ENCODE data around the gene NFYB.
A peak's percentile ranks its signal among the peaks of the same experiment; 100 is the strongest.
"Not testable (repeated sequence)": the region's sequence is repeated elsewhere in the genome, so short reads cannot be mapped to it uniquely, and the experiment has no call there.

Gene NFYB

GRCh38 chr12:104137902-104138796 is at the start of gene NFYB:
NFYB (minus strand) TSS chr12:104138210; CDS start chr12:104135453, 2,757 bp downstream.
- peak; percentile 91 to 96 for DNase-seq

GRCh38 chr12:104187446-104188155 is 49.6 kb upstream of the NFYB start:
- DNase-seq = no peak

- DNase-seq = no peak
Measured at GRCh38 chr12:104183443-104183842, 45.4 kb upstream of the NFYB start.

GRCh38 chr12:104182621-104183378 is 44.8 kb upstream of the NFYB start:
- DNase-seq = no peak

GRCh38 chr12:104182144-104182543 is 44.1 kb upstream of the NFYB start:
- DNase-seq = no peak

DNA sequence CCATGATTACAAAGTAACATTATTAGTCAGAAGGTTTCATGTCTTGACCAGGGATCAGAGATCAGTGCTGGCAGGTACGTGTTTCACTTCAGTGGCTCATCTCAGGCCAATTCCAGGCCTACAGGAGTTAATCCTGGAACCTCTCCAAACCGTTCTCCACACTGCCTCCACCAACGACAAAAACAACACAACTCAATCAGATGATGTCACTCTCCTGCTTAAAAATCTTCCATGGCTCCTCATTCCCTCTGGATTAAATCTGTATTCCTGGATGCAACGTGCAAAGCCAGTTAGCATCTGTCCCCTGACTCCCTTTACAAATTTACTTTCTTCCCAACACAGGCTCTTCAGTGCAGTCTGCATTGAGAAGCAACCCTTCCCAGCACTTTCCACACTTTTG is 43.3 kb upstream of the NFYB start:
- DNase-seq = no peak

DNA sequence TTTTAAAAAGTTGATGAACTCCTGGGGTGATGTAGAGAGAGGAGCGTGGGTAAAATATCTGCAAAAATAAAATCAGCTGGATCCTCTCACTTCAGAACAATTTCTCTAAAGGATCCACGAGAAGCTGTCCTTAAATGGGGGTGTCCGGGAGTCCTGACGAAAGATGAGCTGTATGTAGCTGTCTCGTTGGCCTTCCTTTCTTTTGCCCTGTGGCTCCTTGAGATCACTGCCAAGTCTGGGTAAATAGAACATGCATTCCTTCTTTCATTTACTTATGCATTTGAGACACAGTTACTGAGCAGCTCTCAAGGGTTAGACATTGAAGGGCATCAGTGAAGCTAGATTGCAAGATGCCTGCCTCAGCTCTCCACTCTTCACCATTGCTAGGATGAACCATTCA is 42.4 kb upstream of the NFYB start:
- DNase-seq = no peak

DNA sequence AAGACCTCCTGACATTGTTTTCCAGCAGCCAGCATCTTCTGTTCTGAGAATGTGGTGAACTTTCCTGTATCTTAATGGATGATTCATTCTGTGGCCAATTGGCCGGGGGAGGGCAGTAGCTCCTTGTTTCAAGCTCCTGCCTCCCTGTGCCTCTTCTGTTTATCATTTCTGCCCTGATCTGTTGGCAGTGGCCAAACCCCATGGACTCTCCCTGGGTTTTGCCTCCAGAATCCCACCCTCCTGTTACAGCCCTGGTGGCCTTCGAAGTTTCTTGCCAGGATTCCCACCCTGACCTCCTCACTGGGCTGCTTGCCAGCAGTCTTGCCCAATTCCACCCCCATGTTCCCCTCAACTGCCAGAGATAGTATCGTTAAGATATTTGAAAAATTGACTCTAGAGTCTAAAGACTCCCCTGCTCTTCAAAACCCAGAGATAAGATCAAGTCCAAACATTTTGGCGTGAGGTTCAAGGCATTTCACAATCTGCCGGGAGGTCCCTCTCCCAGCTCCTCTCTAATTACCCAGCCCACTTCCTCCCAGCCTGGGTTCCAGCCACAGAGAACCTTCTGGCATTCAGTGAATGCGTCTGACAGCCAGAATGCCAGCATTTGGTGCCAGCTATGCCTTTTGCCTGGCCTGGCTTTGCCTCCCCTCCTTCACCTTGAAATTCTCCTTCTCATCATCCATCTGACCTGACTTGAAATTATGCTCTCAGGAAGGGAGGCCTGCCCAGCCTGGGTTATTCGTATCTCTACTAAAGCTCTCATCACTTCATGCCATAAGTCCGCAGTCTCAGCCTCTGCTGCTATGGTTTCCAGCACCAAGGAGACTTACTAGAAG is 39.9 kb upstream of the NFYB start:
- DNase-seq = no peak

DNA sequence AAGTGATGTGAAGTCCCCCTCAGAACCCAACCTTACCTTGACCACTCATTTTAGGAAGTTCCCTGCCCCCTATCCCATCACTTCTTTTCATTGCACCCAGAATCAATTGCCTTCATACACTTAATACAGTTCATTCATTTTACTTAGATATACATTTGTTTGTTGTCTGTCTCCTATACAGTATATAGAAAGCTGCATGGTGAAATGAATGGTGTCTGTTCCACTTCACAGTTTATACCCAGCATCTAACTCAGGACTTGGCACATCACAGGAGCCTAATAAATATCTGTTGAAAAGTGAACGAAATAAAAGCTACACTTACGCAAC is 39.3 kb upstream of the NFYB start:
- no peak for DNase-seq

DNA sequence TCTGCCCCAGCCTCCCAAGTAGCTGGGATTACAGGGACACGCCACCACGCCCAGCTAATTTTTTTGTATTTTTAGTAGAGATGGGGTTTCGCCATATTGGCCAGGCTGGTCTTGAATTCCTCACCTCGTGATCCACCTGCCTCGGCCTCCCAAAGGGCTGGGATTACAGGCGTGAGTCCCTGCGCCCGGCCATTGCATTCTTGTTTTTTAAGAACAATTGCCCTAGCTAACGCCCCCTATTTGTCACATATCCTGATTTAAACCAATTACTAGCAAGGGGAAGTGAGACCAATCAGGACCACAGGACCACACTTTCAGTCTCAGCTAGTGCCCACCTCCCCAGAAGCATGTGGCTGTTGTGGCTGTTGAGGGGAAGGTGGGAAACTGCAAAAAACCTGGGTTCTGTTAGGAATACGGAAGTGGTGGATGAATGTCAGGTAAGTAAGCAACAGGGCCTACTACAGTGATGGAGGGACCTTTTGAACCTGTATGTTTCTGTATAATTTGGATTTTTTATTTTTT is 37.8 kb upstream of the NFYB start:
- no peak for DNase-seq

- not testable (repeated sequence) for DNase-seq
Measured at GRCh38 chr12:104173804-104174203, 35.8 kb upstream of the NFYB start.

DNA sequence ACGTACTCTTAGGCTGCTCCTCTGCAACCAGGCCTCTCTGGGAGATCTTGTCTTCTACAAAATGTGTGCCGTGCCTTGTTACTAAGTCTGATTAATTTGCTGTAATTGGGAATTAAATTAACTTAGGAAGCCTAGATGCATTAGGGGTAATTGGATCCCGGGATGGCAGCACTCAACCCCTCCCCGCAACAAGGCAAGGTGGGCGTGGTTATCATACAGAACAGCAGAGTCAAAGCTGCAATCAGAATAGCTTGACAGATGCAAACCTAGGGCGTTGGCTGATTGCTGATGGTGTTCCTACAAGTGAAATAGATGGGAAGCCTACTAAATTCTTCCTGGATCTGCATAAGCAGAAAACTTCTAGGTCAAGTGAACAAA is 34.5 kb upstream of the NFYB start:
- no peak for DNase-seq

DNA sequence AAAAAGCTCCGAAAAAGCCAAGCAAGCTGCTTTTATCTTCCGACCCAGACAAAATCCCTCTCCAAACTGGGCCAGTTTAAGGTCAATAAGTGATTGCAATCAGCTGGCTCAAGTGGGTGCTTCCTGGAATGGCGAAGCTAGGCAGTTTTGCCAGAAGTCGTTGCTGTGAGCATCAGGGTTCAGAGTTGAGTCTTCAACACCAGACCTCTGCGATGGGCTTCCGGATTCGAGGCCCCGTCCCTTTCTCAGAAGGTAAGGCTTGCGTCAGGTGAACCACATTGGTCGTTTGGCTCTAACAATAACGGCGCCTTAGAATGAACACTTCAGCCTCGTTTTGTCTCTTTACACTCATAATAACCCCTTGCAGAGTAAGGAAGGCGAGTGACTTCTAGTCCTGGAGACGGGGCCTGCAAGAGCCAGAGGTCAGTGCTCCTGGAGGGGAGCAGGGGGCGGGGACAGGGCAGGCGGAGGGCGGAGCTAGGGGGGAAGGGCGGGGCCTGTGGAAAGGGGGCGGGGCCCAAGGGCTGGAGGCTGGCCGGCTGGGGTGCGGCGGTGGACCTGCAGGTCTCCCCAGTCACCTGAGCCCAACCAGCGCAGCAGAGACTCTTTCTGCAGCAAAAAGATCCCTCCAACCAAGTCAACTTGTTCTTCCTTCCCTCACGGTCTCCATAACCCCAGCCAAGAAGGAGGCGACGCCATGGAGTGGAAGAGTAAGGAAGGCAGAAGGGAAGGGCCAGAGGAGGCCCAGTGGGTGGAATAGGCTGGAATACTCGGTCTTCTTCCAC is 34.0 kb upstream of the NFYB start:
- DNase-seq = no peak

- DNase-seq = no peak
Measured at GRCh38 chr12:104168596-104168995, 30.6 kb upstream of the NFYB start.

GRCh38 chr12:104167519-104168458 is 29.8 kb upstream of the NFYB start:
- no peak for DNase-seq

- no peak for DNase-seq
Measured at GRCh38 chr12:104166465-104166864, 28.5 kb upstream of the NFYB start.

GRCh38 chr12:104165801-104166200 is 27.8 kb upstream of the NFYB start:
- DNase-seq = no peak

DNA sequence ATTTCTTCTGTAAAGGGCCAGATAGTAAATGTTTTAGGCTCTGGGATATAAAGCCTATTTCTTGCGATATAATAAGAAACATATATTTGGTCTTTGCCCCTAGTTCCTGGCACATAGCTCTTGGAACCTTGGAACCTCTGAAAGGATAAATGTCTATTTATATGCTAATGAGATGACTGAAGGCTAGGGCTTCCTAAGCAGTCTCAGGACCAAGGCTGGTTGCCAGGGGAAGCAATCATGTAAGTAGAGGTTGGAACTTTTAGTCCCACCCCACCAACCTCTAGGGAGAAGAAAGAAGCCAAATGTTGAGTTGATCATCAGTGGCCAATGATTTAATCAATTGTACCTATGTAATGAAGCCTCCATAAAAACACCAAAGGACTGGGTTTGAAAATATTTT is 26.6 kb upstream of the NFYB start:
- DNase-seq = no peak

DNA sequence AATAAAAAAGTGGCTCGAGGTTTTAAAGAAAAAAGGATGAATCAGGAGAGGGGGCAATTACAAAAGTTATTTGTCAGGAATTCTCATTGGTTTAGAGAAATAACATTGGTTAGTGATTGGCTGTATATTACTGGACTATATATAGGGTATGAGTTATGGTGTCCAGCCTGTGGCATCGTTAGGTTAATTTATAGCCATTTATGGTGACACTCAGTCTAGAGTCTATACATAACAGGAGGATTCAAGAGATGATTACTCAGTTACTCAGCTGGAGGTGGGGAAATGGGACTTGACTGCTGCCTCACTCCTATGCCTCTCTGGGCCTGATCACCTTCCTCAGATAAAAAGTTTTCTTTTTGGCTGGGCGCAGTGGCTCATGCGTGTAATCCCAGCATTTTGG is 25.6 kb upstream of the NFYB start:
- no peak for DNase-seq

DNA sequence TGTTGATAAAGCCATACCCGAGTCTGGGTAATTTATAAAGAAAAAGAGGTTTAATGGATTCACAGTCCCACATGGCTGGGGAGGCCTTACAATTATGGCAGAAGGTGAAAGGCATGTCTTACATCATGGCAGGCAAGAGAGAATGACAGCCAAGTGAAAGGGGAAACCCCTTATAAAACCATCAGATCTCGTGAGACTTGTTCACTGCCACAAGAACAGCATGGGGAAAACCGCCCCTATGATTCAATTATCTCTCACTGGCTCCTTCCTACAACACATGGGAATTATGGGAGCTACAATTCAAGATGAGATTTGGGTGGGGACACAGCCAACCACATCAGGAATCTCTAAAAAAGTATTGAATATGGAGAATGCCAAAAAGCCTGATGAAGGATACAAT is 25.0 kb upstream of the NFYB start:
- DNase-seq = not testable (repeated sequence)

Data from NCI-H187 (cell line).